ENCODE results near the gene BCAS3. TPM values are rescaled to one million over a fixed set of nuclear protein-coding genes. Genes with fewer than 3 reads are reported as not detected.

BCAS3 gene
- total RNA-seq, 4 donors from 2014 or later, result 13.0 to 27.8 (median 20.7) TPM

DNA sequence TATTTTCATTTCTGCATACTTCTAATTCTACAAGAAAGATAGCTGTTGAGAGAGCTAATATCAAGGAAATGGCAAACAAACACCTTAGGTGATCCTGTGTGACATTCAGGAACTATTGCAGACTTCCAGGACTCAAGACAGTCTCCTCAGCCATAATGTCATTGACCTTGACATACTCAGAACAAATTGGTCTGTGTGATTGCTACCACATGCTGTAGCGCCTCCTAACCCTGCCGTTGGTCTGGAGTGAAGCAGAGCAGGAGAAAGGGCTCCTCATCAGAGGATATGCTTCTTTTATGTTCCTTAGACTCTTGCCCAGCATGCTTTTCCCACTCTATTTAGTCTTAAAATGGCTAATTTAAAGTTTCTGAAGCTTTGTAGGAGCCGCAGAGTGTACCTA is 527.8 kb downstream of the BCAS3 start:
- peaks cover 0 to 48% (median 15%) of the 10 kb centered on the region in 3 donors for H3K4me1 ChIP-seq
- no peaks in the 10 kb centered on the region for H3K9me3 ChIP-seq
- H3K4me3 ChIP-seq, result no peak overlapping the region
- H3K27ac ChIP-seq, result peak overlapping the region in 2 of 4 donors; percentile 73 to 76
- no peak for DNase-seq
- H3K36me3 ChIP-seq, result no peaks in the 10 kb centered on the region
- intact Hi-C loops (cut with DNase I), result no loop called here
- no peaks in the 10 kb centered on the region for H3K27me3 ChIP-seq
- WGBS, 2 donors, result 92 to 96% methylated on average over 3 of the region's 3 CpGs
- TF ChIP-seq, protein P1, sequence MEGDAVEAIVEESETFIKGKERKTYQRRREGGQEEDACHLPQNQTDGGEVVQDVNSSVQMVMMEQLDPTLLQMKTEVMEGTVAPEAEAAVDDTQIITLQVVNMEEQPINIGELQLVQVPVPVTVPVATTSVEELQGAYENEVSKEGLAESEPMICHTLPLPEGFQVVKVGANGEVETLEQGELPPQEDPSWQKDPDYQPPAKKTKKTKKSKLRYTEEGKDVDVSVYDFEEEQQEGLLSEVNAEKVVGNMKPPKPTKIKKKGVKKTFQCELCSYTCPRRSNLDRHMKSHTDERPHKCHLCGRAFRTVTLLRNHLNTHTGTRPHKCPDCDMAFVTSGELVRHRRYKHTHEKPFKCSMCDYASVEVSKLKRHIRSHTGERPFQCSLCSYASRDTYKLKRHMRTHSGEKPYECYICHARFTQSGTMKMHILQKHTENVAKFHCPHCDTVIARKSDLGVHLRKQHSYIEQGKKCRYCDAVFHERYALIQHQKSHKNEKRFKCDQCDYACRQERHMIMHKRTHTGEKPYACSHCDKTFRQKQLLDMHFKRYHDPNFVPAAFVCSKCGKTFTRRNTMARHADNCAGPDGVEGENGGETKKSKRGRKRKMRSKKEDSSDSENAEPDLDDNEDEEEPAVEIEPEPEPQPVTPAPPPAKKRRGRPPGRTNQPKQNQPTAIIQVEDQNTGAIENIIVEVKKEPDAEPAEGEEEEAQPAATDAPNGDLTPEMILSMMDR (IDR thresholded peaks at IDR 0.05), result no peak
- TF ChIP-seq POLR2A (IDR thresholded peaks at IDR 0.05), result no peak

DNA sequence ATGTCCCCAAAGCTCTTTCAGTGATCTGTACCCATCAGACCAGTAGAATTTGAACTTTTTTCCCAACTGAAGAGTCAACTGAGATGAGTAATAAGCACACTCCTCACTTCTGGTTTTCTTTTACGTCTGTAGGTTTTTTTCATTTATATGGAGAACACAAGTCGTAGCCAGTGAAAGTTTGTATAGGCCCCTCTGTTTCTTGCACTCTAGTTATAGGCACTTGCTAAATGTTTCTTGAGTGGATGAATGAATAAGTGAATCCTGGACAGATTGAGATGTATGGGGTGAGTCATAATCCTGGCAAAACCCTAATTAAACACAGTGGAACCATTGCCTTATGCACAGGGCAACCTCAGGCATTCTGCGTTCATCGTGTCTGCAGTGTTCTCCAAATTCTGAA is 528.3 kb downstream of the BCAS3 start:
- WGBS, 2 donors, result 42 to 45% methylated on average over 4 of the region's 4 CpGs
- TF ChIP-seq POLR2A (IDR thresholded peaks at IDR 0.05), result no peak
- TF ChIP-seq, protein P1 (IDR thresholded peaks at IDR 0.05), result no peak
- Histone ChIP-seq H3K36me3 (no peaks in the 10 kb centered on the region), H3K4me3 (no peak overlapping the region), H3K4me1 (peaks cover 0 to 45% (median 11%) of the 10 kb centered on the region in 3 donors), H3K9me3 (no peaks in the 10 kb centered on the region), H3K27ac (peak overlapping the region in 2 of 4 donors; percentile 73 to 76), H3K27me3 (no peaks in the 10 kb centered on the region)
- intact Hi-C loops (cut with DNase I), result no loop called here
- DNase-seq, result no peak

DNA sequence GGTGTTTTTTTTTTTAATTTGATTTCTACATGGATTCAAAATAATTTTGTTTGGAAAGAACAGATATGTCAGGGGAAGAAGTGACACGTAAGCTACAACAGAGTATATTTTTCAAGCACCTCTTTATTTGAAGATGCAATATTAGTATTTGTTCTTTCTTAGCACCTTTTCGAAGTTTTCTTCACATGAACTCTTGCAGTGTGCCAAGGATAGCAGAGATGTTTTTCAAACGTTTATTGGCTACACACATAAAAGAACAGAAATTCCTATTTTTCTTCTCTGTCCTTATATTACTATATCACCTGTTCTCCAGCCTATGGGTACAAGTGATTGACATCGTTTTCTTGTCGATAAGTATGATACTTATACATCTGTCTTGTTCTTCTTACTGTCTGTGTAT is 529.3 kb downstream of the BCAS3 start:
- no peak for DNase-seq
- Histone ChIP-seq H3K9me3 (no peaks in the 10 kb centered on the region), H3K4me3 (no peak overlapping the region), H3K4me1 (peaks cover 0 to 45% (median 11%) of the 10 kb centered on the region in 3 donors), H3K36me3 (no peaks in the 10 kb centered on the region), H3K27me3 (no peaks in the 10 kb centered on the region), H3K27ac (peak overlapping the region in 1 of 4 donors; percentile 82)
- WGBS, 2 donors, result 91 to 93% methylated on average over 5 of the region's 5 CpGs
- TF ChIP-seq, protein P1 (IDR thresholded peaks at IDR 0.05), result no peak
- no peak for TF ChIP-seq POLR2A (IDR thresholded peaks at IDR 0.05)
- intact Hi-C loops (cut with DNase I), result no loop called here

DNA sequence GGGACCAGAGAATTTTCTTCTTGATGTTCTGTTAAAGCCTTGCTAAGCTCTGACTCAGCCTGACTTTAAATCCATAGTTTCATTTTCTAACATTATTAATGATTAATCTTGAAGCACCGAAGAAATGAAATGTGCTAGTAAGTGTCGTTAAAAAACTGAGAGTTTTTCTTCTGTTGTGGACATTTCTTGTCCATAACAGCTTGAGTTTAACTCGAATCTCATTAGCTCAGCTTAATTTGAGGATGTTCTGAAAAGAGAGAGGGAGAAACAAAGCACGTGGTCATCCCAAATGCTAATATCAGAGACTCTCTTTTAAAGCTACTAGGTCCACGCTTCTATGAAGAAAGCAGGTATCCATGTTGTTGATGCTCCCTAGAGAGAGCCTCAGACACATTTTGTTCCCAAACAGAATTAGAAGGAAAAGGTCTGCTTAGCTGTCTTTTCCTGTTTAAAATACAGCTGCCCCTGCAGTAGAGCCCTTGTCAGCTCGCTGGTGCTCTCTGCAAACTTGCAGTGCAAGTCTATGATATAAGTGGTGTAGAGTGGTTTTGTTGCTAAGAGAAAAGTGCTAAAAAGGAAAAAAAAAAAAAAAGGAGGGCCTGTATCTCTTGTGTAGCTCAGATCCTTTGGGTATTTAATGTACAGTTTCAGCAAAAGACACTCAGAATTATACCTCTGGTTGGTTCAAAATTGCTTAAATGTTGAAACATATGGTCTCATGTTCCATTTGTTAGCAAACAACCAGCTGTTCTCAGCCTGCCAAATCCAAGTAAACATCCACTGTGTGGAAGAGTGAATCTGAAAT is 530.9 kb downstream of the BCAS3 start:
- TF ChIP-seq POLR2A (IDR thresholded peaks at IDR 0.05), result no peak
- TF ChIP-seq, protein P1 (IDR thresholded peaks at IDR 0.05), result no peak
- WGBS, 2 donors, result 54 to 55% methylated on average over 6 of the region's 6 CpGs
- intact Hi-C loops (cut with DNase I), result no loop called here
- Histone ChIP-seq H3K4me1 (peaks cover 0 to 45% (median 11%) of the 10 kb centered on the region in 3 donors), H3K9me3 (no peaks in the 10 kb centered on the region), H3K27ac (peak overlapping the region; percentile 33 to 82 (median 62)), H3K36me3 (no peaks in the 10 kb centered on the region), H3K4me3 (peak overlapping the region in 2 of 4 donors; percentile 6 to 38), H3K27me3 (no peaks in the 10 kb centered on the region)
- DNase-seq, result no peak

DNA sequence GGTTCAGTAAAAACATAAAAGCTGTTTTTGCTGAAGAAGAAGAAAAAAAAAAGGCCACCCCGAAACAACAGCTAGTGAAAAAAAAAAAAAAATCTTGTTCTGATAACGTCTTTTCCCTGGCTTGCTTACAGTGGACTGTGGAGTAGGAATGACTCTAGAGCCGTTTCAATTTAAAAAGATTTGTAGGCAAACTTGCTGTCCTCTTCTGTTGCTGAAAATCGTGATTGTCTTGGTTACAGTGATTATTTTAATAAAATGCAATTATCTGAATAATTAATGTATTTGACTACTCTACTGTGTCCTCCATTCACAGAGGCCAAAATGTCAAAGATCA is 531.4 kb downstream of the BCAS3 start:
- WGBS, 2 donors, result 56 to 69% methylated on average over 4 of the region's 4 CpGs
- no peaks in the 10 kb centered on the region for H3K27me3 ChIP-seq
- no peaks in the 10 kb centered on the region for H3K9me3 ChIP-seq
- DNase-seq, result no peak
- intact Hi-C loops (cut with DNase I), result no loop called here
- H3K4me3 ChIP-seq, result peak overlapping the region in 1 of 4 donors; percentile 6
- peak overlapping the region; percentile 33 to 82 (median 73) for H3K27ac ChIP-seq
- TF ChIP-seq POLR2A (IDR thresholded peaks at IDR 0.05), result no peak
- peaks cover 0 to 45% (median 11%) of the 10 kb centered on the region in 3 donors for H3K4me1 ChIP-seq
- no peaks in the 10 kb centered on the region for H3K36me3 ChIP-seq
